ENCODE results near the gene L3MBTL4. TPM values are rescaled to one million over a fixed set of nuclear protein-coding genes. Genes with fewer than 3 reads are reported as not detected.

L3MBTL4 gene
- total RNA-seq, 2 experiments from 2014 or later, result 0.29 to 0.31 TPM

DNA sequence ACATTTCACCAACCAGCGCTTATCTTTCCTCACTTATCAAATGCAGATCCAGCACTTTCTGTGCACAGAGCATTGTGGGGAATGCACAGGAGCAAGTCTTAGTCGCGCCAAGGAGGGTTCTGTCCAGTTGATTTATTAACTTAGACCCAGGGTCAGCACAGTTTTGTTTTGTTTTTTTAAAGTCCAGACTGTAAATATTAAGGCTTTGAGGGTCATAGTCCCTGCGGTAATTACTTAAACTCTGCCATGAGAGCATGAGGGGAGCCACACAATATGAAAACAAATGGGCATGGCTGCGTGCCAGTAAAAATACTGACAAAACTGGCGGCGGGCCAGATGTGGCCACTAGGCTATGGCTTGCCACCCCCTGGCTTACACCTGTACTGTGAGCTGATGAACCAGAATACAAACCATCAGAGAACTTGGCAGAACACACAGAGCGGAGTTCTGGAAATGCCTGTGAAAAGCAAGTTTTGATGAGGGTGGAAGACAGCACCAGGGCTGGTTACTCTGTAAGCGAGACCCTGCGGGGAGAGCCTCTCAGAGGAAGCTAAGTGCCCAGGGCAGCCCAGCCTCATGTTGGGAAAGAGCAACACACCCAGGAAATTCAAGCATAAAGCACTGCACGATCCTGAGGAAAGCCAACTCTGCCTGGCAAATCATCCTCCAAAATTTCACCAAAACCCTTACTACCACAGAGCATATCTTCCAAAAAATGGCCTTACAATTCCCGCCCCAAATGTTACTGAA, 43.6 kb downstream of the L3MBTL4 start:
- peaks cover 13% of the 10 kb centered on the region for H3K9me3 Mint-ChIP-seq
- intact Hi-C loops (cut with micrococcal nuclease), result no loop called here
- H3K36me3 Mint-ChIP-seq, result no peaks in the 10 kb centered on the region
- no peak for DNase-seq
- H3K27ac Mint-ChIP-seq, result no peak overlapping the region
- H3K27me3 Mint-ChIP-seq, result no peaks in the 10 kb centered on the region
- H3K4me3 Mint-ChIP-seq, result no peak overlapping the region
- ChIA-PET CTCF (no interaction called here), POLR2A (no interaction called here)
- H3K4me1 Mint-ChIP-seq (ENCODE audit: low read depth), result no peaks in the 10 kb centered on the region

DNA sequence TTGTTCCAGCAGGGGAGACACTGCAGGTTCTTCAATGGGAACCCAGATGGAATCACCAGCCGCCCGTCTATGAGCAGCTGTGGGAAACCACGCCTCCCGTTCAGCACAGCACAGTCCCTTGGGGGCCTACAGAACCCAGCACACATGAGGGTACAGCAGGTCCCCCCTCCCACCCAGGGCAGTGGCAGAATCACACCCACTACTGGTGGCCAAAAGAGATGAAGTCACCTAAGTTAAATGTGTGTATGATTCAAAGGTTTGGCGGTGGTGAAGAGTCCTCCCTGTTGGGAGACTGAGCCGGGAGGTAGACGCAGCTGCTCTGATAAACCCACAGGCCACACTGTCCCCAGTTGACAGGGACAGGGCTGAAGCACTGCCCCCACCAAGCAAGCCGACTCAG, 44.3 kb downstream of the L3MBTL4 start:
- intact Hi-C loops (cut with micrococcal nuclease), result no loop called here
- DNase-seq, result no peak
- no peaks in the 10 kb centered on the region for H3K4me1 Mint-ChIP-seq (ENCODE audit: low read depth)
- no peak overlapping the region for H3K4me3 Mint-ChIP-seq
- POLR2A ChIA-PET, result no interaction called here
- H3K27ac Mint-ChIP-seq, result no peak overlapping the region
- H3K27me3 Mint-ChIP-seq, result no peaks in the 10 kb centered on the region
- H3K9me3 Mint-ChIP-seq, result peaks cover 10% of the 10 kb centered on the region
- CTCF ChIA-PET, result no interaction called here
- H3K36me3 Mint-ChIP-seq, result no peaks in the 10 kb centered on the region

DNA sequence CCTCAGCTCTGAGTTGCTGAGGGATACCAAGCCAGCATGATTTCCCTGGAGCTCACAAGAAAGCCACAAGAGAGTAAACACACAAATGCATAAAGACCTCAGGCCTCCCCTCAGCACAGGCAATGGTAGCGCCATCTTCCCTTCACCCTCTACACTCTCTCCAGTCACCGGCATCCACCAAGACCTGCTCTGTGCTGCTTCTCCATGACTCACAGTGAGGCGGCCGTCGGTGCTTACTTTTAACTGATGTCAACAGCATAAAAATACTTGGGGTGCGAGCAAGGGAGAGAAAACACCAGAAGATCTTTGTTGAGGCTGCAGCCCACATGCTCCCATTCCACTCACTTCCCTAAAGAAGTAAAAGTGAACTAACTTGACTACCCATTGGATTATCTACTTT, 46.7 kb downstream of the L3MBTL4 start:
- intact Hi-C loops (cut with micrococcal nuclease), result no loop called here
- Mint-ChIP-seq H3K9me3 (peaks cover 15% of the 10 kb centered on the region), H3K27me3 (no peaks in the 10 kb centered on the region), H3K36me3 (no peaks in the 10 kb centered on the region), H3K4me3 (no peak overlapping the region), H3K4me1 (ENCODE audit: low read depth) (no peaks in the 10 kb centered on the region), H3K27ac (no peak overlapping the region)
- POLR2A ChIA-PET, result no interaction called here
- CTCF ChIA-PET, result interaction anchor here (1.1 kb wide), 1 partner anchor 45 kb away, joined by 3 read pairs; no protein-coding TSS in a partner anchor
- no peak for DNase-seq

GRCh38 chr18:6367208-6367607, 47.5 kb downstream of the L3MBTL4 start:
- Mint-ChIP-seq H3K36me3 (no peaks in the 10 kb centered on the region), H3K4me3 (no peak overlapping the region), H3K9me3 (peaks cover 20% of the 10 kb centered on the region), H3K4me1 (ENCODE audit: low read depth) (no peaks in the 10 kb centered on the region), H3K27me3 (no peaks in the 10 kb centered on the region), H3K27ac (no peak overlapping the region)
- DNase-seq, result no peak
- intact Hi-C loops (cut with micrococcal nuclease), result no loop called here
- CTCF ChIA-PET, result interaction anchor here (1.1 kb wide), 1 partner anchor 45 kb away, joined by 3 read pairs; no protein-coding TSS in a partner anchor
- POLR2A ChIA-PET, result no interaction called here

DNA sequence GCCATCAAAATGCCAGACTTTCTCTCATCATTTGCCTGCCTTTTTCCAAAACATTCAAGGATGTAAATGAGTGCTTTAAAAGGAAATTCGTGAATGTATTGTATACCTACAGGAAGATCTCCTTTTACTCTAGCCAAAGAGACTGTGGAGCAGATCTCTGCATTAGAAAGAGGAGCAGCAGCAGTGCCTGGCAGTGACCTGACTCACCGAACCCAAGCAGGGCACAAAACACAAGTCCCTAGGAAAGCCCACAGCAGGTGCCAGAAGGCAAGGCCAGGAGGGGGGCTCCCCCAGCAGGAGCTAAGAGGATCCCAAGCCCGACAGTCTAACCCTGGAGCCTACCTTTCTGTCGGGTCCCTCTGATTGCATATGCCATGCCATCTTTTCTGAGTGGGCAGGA, 47.9 kb downstream of the L3MBTL4 start:
- no peaks in the 10 kb centered on the region for H3K27me3 Mint-ChIP-seq
- H3K4me1 Mint-ChIP-seq (ENCODE audit: low read depth), result no peaks in the 10 kb centered on the region
- peaks cover 19% of the 10 kb centered on the region for H3K9me3 Mint-ChIP-seq
- H3K27ac Mint-ChIP-seq, result no peak overlapping the region
- DNase-seq, result no peak
- H3K36me3 Mint-ChIP-seq, result no peaks in the 10 kb centered on the region
- POLR2A ChIA-PET, result no interaction called here
- intact Hi-C loops (cut with micrococcal nuclease), result no loop called here
- CTCF ChIA-PET, result interaction anchor here (1.1 kb wide), 1 partner anchor 46 kb away, joined by 3 read pairs; no protein-coding TSS in a partner anchor
- H3K4me3 Mint-ChIP-seq, result no peak overlapping the region

- no peaks in the 10 kb centered on the region for H3K4me1 Mint-ChIP-seq (ENCODE audit: low read depth)
- no peak overlapping the region for H3K27ac Mint-ChIP-seq
- no peaks in the 10 kb centered on the region for H3K36me3 Mint-ChIP-seq
- intact Hi-C loops (cut with micrococcal nuclease), result no loop called here
- ChIA-PET CTCF (no interaction called here), POLR2A (no interaction called here)
- peaks cover 18% of the 10 kb centered on the region for H3K9me3 Mint-ChIP-seq
- no peaks in the 10 kb centered on the region for H3K27me3 Mint-ChIP-seq
- DNase-seq, result no peak
- H3K4me3 Mint-ChIP-seq, result no peak overlapping the region
Observed at GRCh38 chr18:6365385-6365784, 49.3 kb downstream of the L3MBTL4 start.

GRCh38 chr18:6363216-6363615, 51.5 kb downstream of the L3MBTL4 start:
- no peaks in the 10 kb centered on the region for H3K4me1 Mint-ChIP-seq (ENCODE audit: low read depth)
- DNase-seq, result peak; percentile 12
- H3K27me3 Mint-ChIP-seq, result no peaks in the 10 kb centered on the region
- intact Hi-C loops (cut with micrococcal nuclease), result no loop called here
- ChIA-PET POLR2A (no interaction called here), CTCF (no interaction called here)
- no peak overlapping the region for H3K4me3 Mint-ChIP-seq
- H3K27ac Mint-ChIP-seq, result no peak overlapping the region
- no peaks in the 10 kb centered on the region for H3K36me3 Mint-ChIP-seq
- H3K9me3 Mint-ChIP-seq, result peaks cover 14% of the 10 kb centered on the region

DNA sequence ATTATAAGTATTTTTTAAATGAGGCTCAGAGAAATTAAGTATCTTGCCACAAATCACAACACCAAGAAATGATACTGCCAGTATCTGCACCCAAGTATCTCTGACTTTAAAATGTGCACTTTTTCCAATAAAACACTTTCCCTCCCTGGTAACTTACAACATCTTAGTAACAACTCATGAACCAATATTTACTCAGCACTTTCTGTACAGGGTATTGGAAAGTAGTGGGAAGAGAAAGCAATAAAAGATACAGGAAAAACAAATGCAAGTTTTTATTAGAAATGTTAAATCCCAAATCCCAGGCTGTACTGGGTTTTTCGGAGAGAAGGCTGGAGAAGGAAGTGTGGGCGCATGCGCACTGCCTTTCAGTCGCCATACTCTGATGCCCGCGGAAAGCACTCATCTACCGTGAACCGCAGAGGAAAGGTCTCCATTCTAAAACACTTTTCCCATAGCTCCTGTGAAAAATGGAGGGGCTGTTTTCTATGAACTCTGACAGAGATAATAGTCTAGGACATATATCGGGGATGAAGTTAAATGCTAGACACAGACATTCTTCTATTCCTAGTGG, 52.1 kb downstream of the L3MBTL4 start:
- POLR2A ChIA-PET, result no interaction called here
- peaks cover 10% of the 10 kb centered on the region for H3K9me3 Mint-ChIP-seq

GRCh38 chr18:6357668-6358067, 57.0 kb downstream of the L3MBTL4 start:
- H3K4me3 Mint-ChIP-seq, result no peak overlapping the region
- H3K36me3 Mint-ChIP-seq, result no peaks in the 10 kb centered on the region
- H3K27ac Mint-ChIP-seq, result no peak overlapping the region
- DNase-seq, result no peak
- ChIA-PET POLR2A (no interaction called here), CTCF (no interaction called here)
- no peaks in the 10 kb centered on the region for H3K27me3 Mint-ChIP-seq
- peaks cover 6% of the 10 kb centered on the region for H3K9me3 Mint-ChIP-seq
- H3K4me1 Mint-ChIP-seq (ENCODE audit: low read depth), result no peaks in the 10 kb centered on the region
- intact Hi-C loops (cut with micrococcal nuclease), result no loop called here

More for the DNA sequence above, 52.1 kb downstream of the L3MBTL4 start:
- Mint-ChIP-seq H3K4me1 (ENCODE audit: low read depth) (no peaks in the 10 kb centered on the region), H3K27ac (no peak overlapping the region), H3K4me3 (no peak overlapping the region), H3K36me3 (no peaks in the 10 kb centered on the region), H3K27me3 (no peaks in the 10 kb centered on the region)
- intact Hi-C loops (cut with micrococcal nuclease), result no loop called here
- CTCF ChIA-PET, result no interaction called here
- DNase-seq, result no peak

GRCh38 chr18:6355789-6356589, 58.7 kb downstream of the L3MBTL4 start:
- no peak for DNase-seq
- no peak overlapping the region for H3K27ac Mint-ChIP-seq
- intact Hi-C loops (cut with micrococcal nuclease), result no loop called here
- no peak overlapping the region for H3K4me3 Mint-ChIP-seq
- H3K9me3 Mint-ChIP-seq, result peaks cover 6% of the 10 kb centered on the region
- ChIA-PET POLR2A (no interaction called here), CTCF (no interaction called here)
- no peaks in the 10 kb centered on the region for H3K27me3 Mint-ChIP-seq
- H3K4me1 Mint-ChIP-seq (ENCODE audit: low read depth), result no peaks in the 10 kb centered on the region
- no peaks in the 10 kb centered on the region for H3K36me3 Mint-ChIP-seq

DNA sequence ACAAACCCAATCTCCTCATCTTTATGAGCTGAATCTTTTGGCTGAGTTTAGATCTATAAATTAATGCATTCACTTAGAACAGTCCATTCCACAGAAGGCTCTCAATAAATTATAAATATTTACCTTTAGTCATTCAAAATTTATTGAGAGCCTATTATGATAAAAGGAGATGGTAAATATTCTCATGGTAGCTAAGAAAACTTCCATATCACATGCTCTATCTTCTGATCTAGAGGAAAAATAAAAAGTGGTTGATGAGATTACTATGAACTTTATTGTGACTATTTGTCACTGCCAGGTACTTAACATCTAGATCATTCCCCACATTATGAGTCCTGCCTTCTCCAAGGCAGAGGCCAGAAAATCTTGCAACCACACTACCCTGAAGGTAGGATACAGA, 62.4 kb downstream of the L3MBTL4 start:
- Mint-ChIP-seq H3K4me1 (ENCODE audit: low read depth) (no peaks in the 10 kb centered on the region), H3K27ac (no peak overlapping the region), H3K4me3 (no peak overlapping the region), H3K9me3 (peaks cover 9% of the 10 kb centered on the region), H3K36me3 (no peaks in the 10 kb centered on the region), H3K27me3 (no peaks in the 10 kb centered on the region)
- POLR2A ChIA-PET, result no interaction called here
- no peak for DNase-seq
- intact Hi-C loops (cut with micrococcal nuclease), result no loop called here
- CTCF ChIA-PET, result no interaction called here

DNA sequence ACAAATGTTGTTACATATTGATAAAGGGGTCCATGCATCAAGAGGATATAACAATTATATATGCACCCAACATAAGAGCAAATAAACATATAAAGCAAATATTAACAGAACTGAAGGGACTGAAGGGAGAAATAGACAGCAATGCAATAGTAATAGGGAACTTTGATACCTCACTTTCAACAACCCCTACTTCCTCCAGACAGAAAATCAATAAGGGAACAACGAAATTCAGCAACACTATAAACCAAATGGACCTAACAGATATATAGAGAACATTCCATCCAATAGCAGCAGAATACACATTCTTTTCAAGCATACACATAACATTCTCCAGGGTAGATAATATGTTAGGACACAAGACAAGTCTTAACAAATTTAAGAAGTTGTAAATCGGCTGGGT, 71.7 kb downstream of the L3MBTL4 start:
- Mint-ChIP-seq H3K27me3 (no peaks in the 10 kb centered on the region), H3K9me3 (peaks cover 26% of the 10 kb centered on the region), H3K27ac (no peak overlapping the region), H3K4me1 (ENCODE audit: low read depth) (no peaks in the 10 kb centered on the region), H3K36me3 (peaks cover 3% of the 10 kb centered on the region), H3K4me3 (no peak overlapping the region)
- POLR2A ChIA-PET, result no interaction called here
- intact Hi-C loops (cut with micrococcal nuclease), result no loop called here
- CTCF ChIA-PET, result no interaction called here
- DNase-seq, result no peak

Data from activated CD4-positive, alpha-beta memory T cell treated with anti-CD3 and anti-CD28 coated beads for 36 hours (primary cell).